CD14-positive monocyte (primary cell): ENCODE data around the gene PLEKHM3. TPM values are rescaled to one million over a fixed set of nuclear protein-coding genes. Genes with fewer than 3 reads are reported as not detected.

ENCODE experiments used
- DNase-seq, 3 donors: peaks; one replicate each; pipeline ENCODE4 v3.0.0-alpha.2; 2011 to 2022
- H2AFZ ChIP-seq: 2 replicates; pipeline ENCODE4 v1.6.0; 2012; ENCODE audit warnings: mild to moderate bottlenecking, low read depth, low read length, inconsistent platforms; ENCODE audit not compliant: insufficient read depth, poor library complexity, severe bottlenecking
- H3K27ac ChIP-seq, 2 donors: 1 replicate in 1 of 2; 2 replicates in 1 of 2; pipeline ENCODE4 v1.5.1; 2012 to 2013; ENCODE audit warnings: low read length in 2 of 2, control low read depth in 1 of 2, inconsistent platforms in 1 of 2, low read depth in 1 of 2, mild to moderate bottlenecking in 1 of 2
- H3K27me3 ChIP-seq, 2 donors: one replicate each; pipeline versions ENCODE4 v1.6.0 to v1.6.1; 2011 to 2013; ENCODE audit warnings: low read length in 2 of 2; ENCODE audit not compliant: control insufficient read depth in 2 of 2, insufficient read depth in 2 of 2
- H3K36me3 ChIP-seq, 2 donors: replicated peaks in 1 of 2; 1 replicate in 1 of 2; 2 replicates in 1 of 2; pipeline versions ENCODE4 v1.5.1 to v1.6.1; 2012 to 2013; ENCODE audit warnings: low read length in 2 of 2, control low read depth in 1 of 2, inconsistent platforms in 1 of 2, mild to moderate bottlenecking in 1 of 2; ENCODE audit not compliant: insufficient read depth in 2 of 2, control insufficient read depth in 1 of 2
- H3K4me1 ChIP-seq, 2 donors: 1 replicate in 1 of 2; 2 replicates in 1 of 2; pipeline versions ENCODE4 v1.5.1 to v1.6.1; 2012 to 2013; ENCODE audit warnings: low read length in 2 of 2, control low read depth in 1 of 2, inconsistent platforms in 1 of 2, mild to moderate bottlenecking in 1 of 2, moderate library complexity in 1 of 2; ENCODE audit not compliant: insufficient read depth in 2 of 2, control insufficient read depth in 1 of 2
- H3K4me2 ChIP-seq: replicated peaks from 2 replicates; pipeline ENCODE3; 2012; ENCODE audit warnings: low read length, moderate library complexity, mild to moderate bottlenecking; ENCODE audit not compliant: poor library complexity, severe bottlenecking; ENCODE audit errors: extremely low read depth
- H3K4me3 ChIP-seq, 3 experiments: fragments of 200-600 bp in 1 of 3; sonication (generic) in 1 of 3; replicated peaks in 1 of 3; 1 replicate in 2 of 3; 2 replicates in 1 of 3; pipeline ENCODE4 v1.5.1; 2011 to 2013; ENCODE audit warnings: low read length in 3 of 3, mild to moderate bottlenecking in 3 of 3, control low read depth in 2 of 3, low read depth in 2 of 3, inconsistent platforms in 1 of 3, moderate library complexity in 1 of 3
- H3K79me2 ChIP-seq: 2 replicates; pipeline ENCODE4 v1.6.0; 2012; ENCODE audit warnings: mild to moderate bottlenecking, control low read depth, inconsistent platforms, low read length, moderate library complexity; ENCODE audit not compliant: insufficient read depth
- H3K9ac ChIP-seq: 2 replicates; pipeline ENCODE4 v1.6.0; 2017; ENCODE audit warnings: low read length, mild to moderate bottlenecking; ENCODE audit not compliant: insufficient read depth, poor library complexity, severe bottlenecking
- H3K9me3 ChIP-seq, 2 donors: replicated peaks in 1 of 2; 1 replicate in 1 of 2; 2 replicates in 1 of 2; pipeline versions ENCODE4 v1.5.1 to v1.6.1; 2012 to 2013; ENCODE audit warnings: low read length in 2 of 2, control low read depth in 1 of 2; ENCODE audit not compliant: control insufficient read depth in 1 of 2, insufficient read depth in 1 of 2
- H4K20me1 ChIP-seq: 2 replicates; pipeline ENCODE4 v1.6.0; 2012; ENCODE audit warnings: mild to moderate bottlenecking, low read length, control low read depth, moderate library complexity; ENCODE audit not compliant: insufficient read depth
- H3K27ac Mint-ChIP-seq, 7 donors: one replicate each; pipeline ENCODE4 v1.8.0; 2020; ENCODE audit warnings: mild to moderate bottlenecking in 7 of 7, mixed read lengths in 7 of 7, moderate library complexity in 6 of 7, inconsistent platforms in 2 of 7
- H3K27me3 Mint-ChIP-seq, 3 donors: one replicate each; pipeline ENCODE4 v1.8.0; 2021 to 2022; ENCODE audit warnings: low read depth in 3 of 3, mild to moderate bottlenecking in 3 of 3, mixed read lengths in 3 of 3, moderate library complexity in 3 of 3, inconsistent platforms in 1 of 3
- H3K36me3 Mint-ChIP-seq, 2 donors: one replicate each; pipeline ENCODE4 v1.8.0; 2020; ENCODE audit warnings: mixed read lengths in 2 of 2, inconsistent platforms in 1 of 2, mild to moderate bottlenecking in 1 of 2
- H3K4me1 Mint-ChIP-seq: one replicate; pipeline ENCODE4 v1.8.0; 2020; ENCODE audit warnings: mild to moderate bottlenecking, mixed read lengths
- H3K4me3 Mint-ChIP-seq, 2 donors: one replicate each; pipeline ENCODE4 v1.8.0; 2020; ENCODE audit warnings: mild to moderate bottlenecking in 2 of 2, mixed read lengths in 2 of 2, moderate library complexity in 1 of 2
- H3K9me3 Mint-ChIP-seq, 7 donors: one replicate each; pipeline ENCODE4 v1.8.0; 2020 to 2022; ENCODE audit warnings: mixed read lengths in 7 of 7, mild to moderate bottlenecking in 6 of 7, moderate library complexity in 6 of 7, inconsistent platforms in 2 of 7
- CTCF ChIP-seq: fragments of 200-600 bp; IDR thresholded peaks from one replicate; pipeline ENCODE4 v1.8.0; 2022; ENCODE audit warnings: antibody characterized with exemption, mild to moderate bottlenecking
- WGBS: methylation state at CpG from one replicate; pipeline ENCODE4 v1.1.5; 2013; ENCODE audit warnings: missing lambda C conversion rate; ENCODE audit not compliant: insufficient coverage; 5-methylcytosine and 5-hydroxymethylcytosine counted together
- intact Hi-C, 2 donors: fragments of 100-400 bp; cut with micrococcal nuclease; formaldehyde crosslinking; loops; one replicate each; pipeline versions ENCODE4 v1.15.0 to v1.15.1; 2023
- polyA plus RNA-seq, 3 donors: library from polyadenylated mRNA; depleted of rRNA in 1 of 3; unstranded in 2 of 3; stranded (reverse) in 1 of 3; fragments of 300-500 nt in 2 of 3; fragments of >200 nt in 1 of 3; fragmentation: Illumina TruSeq in 2 of 3; gene quantifications; 1 replicate in 2 of 3; 2 replicates in 1 of 3; pipeline ENCODE4 v1.2.3, GENCODE V29; 2012 to 2021

PLEKHM3 gene
- polyA plus RNA-seq, 3 donors: 3.0 to 8.0 (median 3.0) TPM

- Histone ChIP-seq H3K27ac (no peak overlapping the region), H3K9ac (no peak overlapping the region), H3K36me3 (peaks cover 6 to 20% of the 10 kb centered on the region in 2 donors), H3K27me3 (no peaks in the 10 kb centered on the region), H3K4me3 (no peak overlapping the region), H2AFZ (no peak overlapping the region), H4K20me1 (no peaks in the 10 kb centered on the region), H3K79me2 (no peaks in the 10 kb centered on the region), H3K4me1 (no peaks in the 10 kb centered on the region), H3K9me3 (no peaks in the 10 kb centered on the region), H3K4me2 (no peak overlapping the region)
- H3K4me3 Mint-ChIP-seq: no peak overlapping the region
- H3K9me3 Mint-ChIP-seq: no peaks in the 10 kb centered on the region
- intact Hi-C loops: no loop called here
- 94% methylated on average over 2 of the region's 3 CpGs for WGBS
- no peak overlapping the region for H3K27ac Mint-ChIP-seq
- DNase-seq: no peak
- TF ChIP-seq CTCF: no peak
- peaks cover 28 to 35% of the 10 kb centered on the region in 2 donors for H3K36me3 Mint-ChIP-seq
- peaks cover 2% of the 10 kb centered on the region for H3K4me1 Mint-ChIP-seq
- H3K27me3 Mint-ChIP-seq: no peaks in the 10 kb centered on the region
Measured at GRCh38 chr2:207860685-207861084, 164.6 kb downstream of the PLEKHM3 start.

GRCh38 chr2:207855591-207855990 lies 169.7 kb downstream of the PLEKHM3 start:
- H3K27ac Mint-ChIP-seq: no peak overlapping the region
- no peaks in the 10 kb centered on the region for H3K4me1 Mint-ChIP-seq

More at GRCh38 chr2:207855591-207855990, 169.7 kb downstream of the PLEKHM3 start:
- no peak overlapping the region for H3K4me3 ChIP-seq
- H3K79me2 ChIP-seq: no peaks in the 10 kb centered on the region
- DNase-seq: no peak
- H3K9me3 ChIP-seq: no peaks in the 10 kb centered on the region
- no peak overlapping the region for H3K9ac ChIP-seq
- no peak overlapping the region for H2AFZ ChIP-seq
- Mint-ChIP-seq H3K36me3 (peaks cover 35 to 52% of the 10 kb centered on the region in 2 donors), H3K4me3 (no peak overlapping the region), H3K9me3 (no peaks in the 10 kb centered on the region), H3K27me3 (no peaks in the 10 kb centered on the region)
- TF ChIP-seq CTCF: no peak
- H3K4me2 ChIP-seq: no peak overlapping the region
- WGBS: no CpG with 5 or more reads among the region's 3 CpGs
- no peaks in the 10 kb centered on the region for H4K20me1 ChIP-seq
- peaks cover 3 to 27% of the 10 kb centered on the region in 2 donors for H3K36me3 ChIP-seq
- no peak overlapping the region for H3K27ac ChIP-seq
- H3K27me3 ChIP-seq: no peaks in the 10 kb centered on the region
- intact Hi-C loops: no loop called here
- no peaks in the 10 kb centered on the region for H3K4me1 ChIP-seq
